ENCODE data around the gene POTEF.
"Not testable (repeated sequence)": the region's sequence is repeated elsewhere in the genome, so short reads cannot be mapped to it uniquely, and the experiment has no call there.

DNA sequence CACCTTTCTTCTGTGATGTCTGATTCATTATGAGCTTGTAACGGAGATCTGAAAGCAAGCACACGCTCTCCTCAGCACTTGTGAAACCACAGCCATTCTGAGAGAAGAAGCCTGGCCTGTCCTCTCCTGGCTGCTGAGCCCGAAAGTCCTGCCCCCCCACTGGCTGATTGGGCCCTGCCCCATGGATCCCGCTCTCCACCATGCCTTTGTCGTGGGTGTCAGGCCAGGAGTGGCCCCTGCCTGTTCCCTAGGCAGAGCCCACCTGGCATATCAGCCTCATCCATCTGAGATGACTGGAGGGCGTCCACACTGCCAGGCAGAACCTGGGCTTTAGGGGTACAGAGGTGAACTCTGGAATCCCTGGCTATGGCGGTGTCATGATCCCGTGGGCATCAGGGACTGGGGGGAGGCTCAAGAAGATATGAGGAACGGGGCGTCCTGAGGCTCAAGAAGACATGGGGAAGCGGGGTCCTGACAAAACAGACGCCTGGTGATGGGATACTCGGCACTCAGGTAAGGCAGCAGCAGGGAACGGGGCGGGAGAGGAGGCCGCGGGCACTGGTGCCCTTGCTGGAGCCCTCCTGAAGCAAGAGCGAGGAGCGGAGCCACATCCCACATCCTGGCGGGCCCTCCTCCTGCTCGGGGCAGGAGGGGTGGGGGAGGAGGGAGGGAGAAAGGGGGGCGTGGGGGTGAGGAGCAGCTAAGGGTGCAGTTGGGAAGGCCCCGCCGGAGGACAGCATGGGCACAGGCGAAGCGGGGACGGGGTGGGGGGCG is 14.4 kb upstream of the POTEF start:
- TF ChIP-seq, protein P1, sequence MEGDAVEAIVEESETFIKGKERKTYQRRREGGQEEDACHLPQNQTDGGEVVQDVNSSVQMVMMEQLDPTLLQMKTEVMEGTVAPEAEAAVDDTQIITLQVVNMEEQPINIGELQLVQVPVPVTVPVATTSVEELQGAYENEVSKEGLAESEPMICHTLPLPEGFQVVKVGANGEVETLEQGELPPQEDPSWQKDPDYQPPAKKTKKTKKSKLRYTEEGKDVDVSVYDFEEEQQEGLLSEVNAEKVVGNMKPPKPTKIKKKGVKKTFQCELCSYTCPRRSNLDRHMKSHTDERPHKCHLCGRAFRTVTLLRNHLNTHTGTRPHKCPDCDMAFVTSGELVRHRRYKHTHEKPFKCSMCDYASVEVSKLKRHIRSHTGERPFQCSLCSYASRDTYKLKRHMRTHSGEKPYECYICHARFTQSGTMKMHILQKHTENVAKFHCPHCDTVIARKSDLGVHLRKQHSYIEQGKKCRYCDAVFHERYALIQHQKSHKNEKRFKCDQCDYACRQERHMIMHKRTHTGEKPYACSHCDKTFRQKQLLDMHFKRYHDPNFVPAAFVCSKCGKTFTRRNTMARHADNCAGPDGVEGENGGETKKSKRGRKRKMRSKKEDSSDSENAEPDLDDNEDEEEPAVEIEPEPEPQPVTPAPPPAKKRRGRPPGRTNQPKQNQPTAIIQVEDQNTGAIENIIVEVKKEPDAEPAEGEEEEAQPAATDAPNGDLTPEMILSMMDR (tag by site-specific recombination; IDR thresholded peaks at IDR 0.05) = not testable (repeated sequence)
- not testable (repeated sequence) for TF ChIP-seq GLI4 (tag by site-specific recombination; IDR thresholded peaks at IDR 0.05); ZNF239 (tag by site-specific recombination; IDR thresholded peaks at IDR 0.05); REST (tag by site-specific recombination; IDR thresholded peaks at IDR 0.05); ZNF639 (tag by site-specific recombination; IDR thresholded peaks at IDR 0.05); KLF1 (tag by site-specific recombination; IDR thresholded peaks at IDR 0.05); ZNF174 (tag by site-specific recombination; IDR thresholded peaks at IDR 0.05); ZNF121 (tag by site-specific recombination; IDR thresholded peaks at IDR 0.05); FEZF1 (tag by site-specific recombination; IDR thresholded peaks at IDR 0.05); MZF1 (tag by site-specific recombination; IDR thresholded peaks at IDR 0.05; ENCODE audit: borderline replicate concordance); ZNF776 (tag by site-specific recombination; IDR thresholded peaks at IDR 0.05; ENCODE audit: borderline replicate concordance); ZNF184 (tag by site-specific recombination; IDR thresholded peaks at IDR 0.05); PRDM1 (tag by site-specific recombination; IDR thresholded peaks at IDR 0.05)
- TF ChIP-seq, protein P2, sequence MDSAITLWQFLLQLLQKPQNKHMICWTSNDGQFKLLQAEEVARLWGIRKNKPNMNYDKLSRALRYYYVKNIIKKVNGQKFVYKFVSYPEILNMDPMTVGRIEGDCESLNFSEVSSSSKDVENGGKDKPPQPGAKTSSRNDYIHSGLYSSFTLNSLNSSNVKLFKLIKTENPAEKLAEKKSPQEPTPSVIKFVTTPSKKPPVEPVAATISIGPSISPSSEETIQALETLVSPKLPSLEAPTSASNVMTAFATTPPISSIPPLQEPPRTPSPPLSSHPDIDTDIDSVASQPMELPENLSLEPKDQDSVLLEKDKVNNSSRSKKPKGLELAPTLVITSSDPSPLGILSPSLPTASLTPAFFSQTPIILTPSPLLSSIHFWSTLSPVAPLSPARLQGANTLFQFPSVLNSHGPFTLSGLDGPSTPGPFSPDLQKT (IDR thresholded peaks at IDR 0.05; ENCODE audit: borderline replicate concordance, low read depth, low read length) = not testable (repeated sequence)

Data from HEK293 (cell line).